Measurements from ENCODE around the gene ANGPTL7.
A peak's percentile ranks its signal among the peaks of the same experiment; 100 is the strongest.
"Not testable (repeated sequence)": the region's sequence is repeated elsewhere in the genome, so short reads cannot be mapped to it uniquely, and the experiment has no call there.

The ANGPTL7 gene

GRCh38 chr1:11169202-11169601, 20.0 kb upstream of the ANGPTL7 start:
- no peak for DNase-seq

- no peak for DNase-seq
These were observed 19.1 kb upstream of the ANGPTL7 start for GRCh38 chr1:11170102-11170501.

GRCh38 chr1:11174261-11174942, 14.8 kb upstream of the ANGPTL7 start:
- DNase-seq: no peak

GRCh38 chr1:11175461-11175860, 13.7 kb upstream of the ANGPTL7 start:
- DNase-seq: no peak

GRCh38 chr1:11176081-11176706, 13.0 kb upstream of the ANGPTL7 start:
- no peak for DNase-seq

- DNase-seq: peak in 1 of 51 donors; percentile 47
These were observed 10.8 kb upstream of the ANGPTL7 start for GRCh38 chr1:11178021-11179015.

GRCh38 chr1:11179125-11179524, 10.0 kb upstream of the ANGPTL7 start:
- DNase-seq: peak in 1 of 51 donors; percentile 39

- not testable (repeated sequence) for DNase-seq
These were observed 9.4 kb upstream of the ANGPTL7 start for GRCh38 chr1:11179749-11180148.

- no peak for DNase-seq
These were observed 8.8 kb upstream of the ANGPTL7 start for GRCh38 chr1:11180342-11180744.

GRCh38 chr1:11182884-11183283, 6.3 kb upstream of the ANGPTL7 start:
- DNase-seq: no peak

GRCh38 chr1:11184973-11185372, 4.2 kb upstream of the ANGPTL7 start:
- DNase-seq: no peak

GRCh38 chr1:11187000-11187399, 2.2 kb upstream of the ANGPTL7 start:
- DNase-seq: peak in 1 of 51 donors; percentile 13

GRCh38 chr1:11187494-11187893, 1.7 kb upstream of the ANGPTL7 start:
- no peak for DNase-seq

- DNase-seq: peak in 2 of 51 donors; percentile 15 to 22
These were observed 1.2 kb upstream of the ANGPTL7 start for GRCh38 chr1:11187931-11188330.

GRCh38 chr1:11188381-11188780, 774 bp upstream of the ANGPTL7 start:
- DNase-seq: no peak

GRCh38 chr1:11193376-11193775, 4.2 kb downstream of the ANGPTL7 start:
- DNase-seq: no peak

GRCh38 chr1:11194407-11195176, 5.4 kb downstream of the ANGPTL7 start:
- DNase-seq: no peak

- no peak for DNase-seq
These were observed 7.8 kb downstream of the ANGPTL7 start for GRCh38 chr1:11196945-11197344.

- no peak for DNase-seq
These were observed 8.2 kb downstream of the ANGPTL7 start for GRCh38 chr1:11197359-11197758.

GRCh38 chr1:11198257-11198656, 9.1 kb downstream of the ANGPTL7 start:
- no peak for DNase-seq

All from hypothalamus (tissue), 51 donors.